Measurements from ENCODE around the gene OR13C5.

GRCh38 chr9:104556830-104557634 lies 42.2 kb downstream of the OR13C5 start:
- no peak for TF ChIP-seq EZH2 (IDR thresholded peaks at IDR 0.05)
- TF ChIP-seq CTCF (IDR thresholded peaks at IDR 0.05 in 2 of 3, conservative IDR thresholded peaks at IDR 0.05 in 1 of 3; ENCODE audit: borderline replicate concordance in 1 of 3, insufficient read depth in 1 of 3, low read depth in 2 of 3, low read length in 2 of 3): no peak
- TF ChIP-seq POLR2A (IDR thresholded peaks at IDR 0.05; ENCODE audit: borderline replicate concordance, extremely low read depth, insufficient read depth, insufficient read length): no peak
- TF ChIP-seq CEBPB (IDR thresholded peaks at IDR 0.05; ENCODE audit: low read depth): no peak
- TF ChIP-seq ATF3 (IDR thresholded peaks at IDR 0.05): no peak
